Endothelial cell of umbilical vein (primary cell): ENCODE data around the gene KTN1. TPM values are rescaled to one million over a fixed set of nuclear protein-coding genes. Genes with fewer than 3 reads are reported as not detected.

ENCODE experiments used
- BruUV-seq: library from RNA; stranded (reverse); fragments of 400-500 nt; replicated peaks from 2 replicates; lab custom pipeline; 2021; lab: Mats Ljungman, UMichigan
- CTCF ChIA-PET: fragments of 300-600, 350-600 bp; sonication (Branson Sonifier 250); formaldehyde crosslinking; loops from one replicate; lab custom pipeline; 2021; ENCODE audit warnings: antibody characterized with exemption, inconsistent platforms; lab: Charles Lee
- POLR2A ChIA-PET: fragments of 300-600, 350-600 bp; sonication (Branson Sonifier 250); formaldehyde crosslinking; loops from one replicate; lab custom pipeline; 2021; ENCODE audit warnings: antibody characterized with exemption, inconsistent platforms; lab: Charles Lee
- DNase-seq: peaks from one replicate; pipeline ENCODE4 v3.0.0-alpha.2; 2011; ENCODE audit warnings: low read depth, low spot score
- FAIRE-seq: peaks from 2 replicates; lab custom pipeline; 2011; peaks lifted over from hg19 to GRCh38; lab: Jason Lieb, UNC
- H2AFZ ChIP-seq: 2 replicates; pipeline ENCODE4 v1.6.0; 2012; ENCODE audit warnings: low read depth, low read length, control low read depth, inconsistent platforms
- H3K27ac ChIP-seq: 2 replicates; pipeline ENCODE4 v1.5.1; 2011; ENCODE audit warnings: low read depth, mild to moderate bottlenecking, control low read depth, low read length, moderate library complexity; ENCODE audit not compliant: insufficient read depth
- H3K27me3 ChIP-seq, 2 experiments: 2 replicates each; pipeline versions ENCODE4 v1.6.0 to v1.6.1; 2011; ENCODE audit warnings: low read length in 2 of 2, mixed read lengths in 1 of 2; ENCODE audit not compliant: control insufficient read depth in 2 of 2, insufficient read depth in 2 of 2
- H3K36me3 ChIP-seq, 2 experiments: 2 replicates in 1 of 2; 3 replicates in 1 of 2; pipeline ENCODE4 v1.5.1; 2011; ENCODE audit warnings: low read length in 2 of 2, mild to moderate bottlenecking in 1 of 2, moderate library complexity in 1 of 2; ENCODE audit not compliant: control insufficient read depth in 2 of 2, insufficient read depth in 2 of 2; ENCODE audit errors: extremely low read depth in 1 of 2
- H3K4me1 ChIP-seq: 3 replicates; pipeline ENCODE4 v1.5.1; 2011; ENCODE audit warnings: mild to moderate bottlenecking, low read length; ENCODE audit not compliant: control insufficient read depth, insufficient read depth; ENCODE audit errors: extremely low read depth
- H3K4me2 ChIP-seq: 2 replicates; pipeline ENCODE4 v1.6.1; 2011; ENCODE audit warnings: low read length, control low read depth, mixed read lengths; ENCODE audit not compliant: insufficient read depth
- H3K4me3 ChIP-seq, 3 experiments: fragments of 200-600 bp in 1 of 3; sonication (generic), shearing (Covaris generic) in 1 of 3; replicated peaks in 1 of 3; 2 replicates each; pipeline ENCODE4 v1.5.1; 2011 to 2016; ENCODE audit warnings: control low read depth in 3 of 3, low read length in 3 of 3, mild to moderate bottlenecking in 2 of 3, inconsistent platforms in 1 of 3, low read depth in 1 of 3, moderate library complexity in 1 of 3; ENCODE audit not compliant: insufficient read depth in 1 of 3
- H3K79me2 ChIP-seq: 2 replicates; pipeline ENCODE4 v1.6.0; 2012; ENCODE audit warnings: low read length, inconsistent platforms; ENCODE audit not compliant: control insufficient read depth, insufficient read depth
- H3K9ac ChIP-seq: replicated peaks from 2 replicates; pipeline ENCODE3; 2011; ENCODE audit warnings: low read length, control low read depth; ENCODE audit not compliant: insufficient read depth; ENCODE audit errors: extremely low read depth
- H3K9me1 ChIP-seq: replicated peaks from 3 replicates; pipeline ENCODE4 v1.6.0; 2011; ENCODE audit warnings: mild to moderate bottlenecking, low read length; ENCODE audit not compliant: control insufficient read depth, insufficient read depth; ENCODE audit errors: extremely low read depth
- H3K9me3 ChIP-seq: replicated peaks from 2 replicates; pipeline ENCODE4 v1.5.1; 2012; ENCODE audit warnings: low read length, inconsistent platforms; ENCODE audit not compliant: control insufficient read depth, insufficient read depth
- H4K20me1 ChIP-seq: replicated peaks from 2 replicates; pipeline ENCODE3; 2011; ENCODE audit warnings: mild to moderate bottlenecking, low read length; ENCODE audit not compliant: control insufficient read depth, insufficient read depth; ENCODE audit errors: extremely low read depth
- CTCF ChIP-seq, 2 donors: IDR thresholded peaks; 1 replicate in 1 of 2; 2 replicates in 1 of 2; pipeline ENCODE4 v1.5.1; 2011; ENCODE audit warnings: low read length in 2 of 2, mild to moderate bottlenecking in 2 of 2, moderate library complexity in 2 of 2, control low read depth in 1 of 2, inconsistent platforms in 1 of 2, low read depth in 1 of 2; ENCODE audit not compliant: insufficient read depth in 1 of 2; ENCODE audit errors: extremely low read depth in 1 of 2
- EZH2 ChIP-seq: IDR thresholded peaks from 2 replicates; pipeline ENCODE4 v1.6.1; 2012; ENCODE audit warnings: borderline replicate concordance, low read depth, mild to moderate bottlenecking, moderate library complexity, low read length, inconsistent platforms; ENCODE audit not compliant: severe bottlenecking
- FOS ChIP-seq: IDR thresholded peaks from 2 replicates; pipeline ENCODE4 v1.6.1; 2011; ENCODE audit warnings: mild to moderate bottlenecking, low read length, moderate library complexity, borderline replicate concordance; ENCODE audit not compliant: insufficient read depth
- GATA2 ChIP-seq: IDR thresholded peaks from 2 replicates; pipeline ENCODE4 v1.7.0; 2011; ENCODE audit warnings: low read depth, mild to moderate bottlenecking, moderate library complexity, mixed read lengths, low read length; ENCODE audit not compliant: insufficient read length, insufficient read depth
- JUN ChIP-seq: IDR thresholded peaks from 2 replicates; pipeline ENCODE4 v1.6.1; 2011; ENCODE audit warnings: borderline replicate concordance, low read depth; ENCODE audit not compliant: insufficient read length, insufficient read depth
- MAX ChIP-seq: IDR thresholded peaks from 2 replicates; pipeline ENCODE4 v1.6.1; 2011; ENCODE audit not compliant: insufficient read depth, insufficient read length
- MYC ChIP-seq: IDR thresholded peaks from one replicate; pipeline ENCODE4 v1.6.1; 2011; ENCODE audit warnings: mild to moderate bottlenecking, low read depth, low read length
- POLR2A ChIP-seq: IDR thresholded peaks from 2 replicates; pipeline ENCODE4 v1.6.1; 2012; ENCODE audit warnings: low read depth, mild to moderate bottlenecking, control low read depth, low read length
- POLR2AphosphoS5 ChIP-seq: IDR thresholded peaks from 2 replicates; pipeline ENCODE4 v1.6.1; 2012; ENCODE audit warnings: low read depth, mild to moderate bottlenecking, control low read depth, low read length, moderate library complexity; ENCODE audit not compliant: insufficient read depth
- dilution Hi-C: fragments of 300-500 bp; cut with MboI; formaldehyde crosslinking; loops from one replicate; pipeline ENCODE4 v1.15.0; 2019; ENCODE audit warnings: low sequenced_read_pairs; ENCODE audit not compliant: extremely low pct_ligation_motif_present
- intact Hi-C: fragments of 100-400 bp; cut with micrococcal nuclease; formaldehyde crosslinking; loops from one replicate; pipeline ENCODE4 v1.10.0; 2022
- polyA plus RNA-seq, 4 experiments: library from polyadenylated mRNA; depleted of rRNA in 3 of 4; stranded (reverse) in 3 of 4; unstranded in 1 of 4; fragments of >200 nt; gene quantifications; 2 replicates each; pipeline versions ENCODE4 v1.2.1 to v1.2.3, GENCODE V29; 2011 to 2012; ENCODE audit warnings: missing spikeins in 1 of 4
- total RNA-seq: library from RNA; stranded (reverse); gene quantifications from 2 replicates; pipeline ENCODE4 v1.2.3, GENCODE V29; 2021

Gene KTN1
- total and polyA plus RNA-seq, 2 donors (not counting 3 experiments of a cell fraction or from before 2014, with no cell fraction given) = 33.2 to 148 TPM

GRCh38 chr14:55704654-55705053, 124.6 kb downstream of the KTN1 start:
- dilution Hi-C loops = loop anchor here (10.0 kb wide), 1 partner anchor 770 kb away; no protein-coding TSS in a partner anchor
- intact Hi-C loops = no loop called here
- Histone ChIP-seq H2AFZ (no peak overlapping the region), H3K36me3 (no peaks in the 10 kb centered on the region), H3K9me3 (no peaks in the 10 kb centered on the region), H3K4me3 (no peak overlapping the region), H3K27me3 (no peaks in the 10 kb centered on the region), H3K4me1 (no peaks in the 10 kb centered on the region), H4K20me1 (no peaks in the 10 kb centered on the region), H3K9me1 (no peaks in the 10 kb centered on the region), H3K9ac (no peak overlapping the region), H3K4me2 (no peak overlapping the region), H3K79me2 (no peaks in the 10 kb centered on the region), H3K27ac (no peak overlapping the region)
- no peak for FAIRE-seq
- ChIA-PET CTCF (interaction anchor here (1.9 to 3.3 kb wide), 4 partner anchors 267 to 770 kb away, joined by 8 to 66 read pairs (median 18); no protein-coding TSS in a partner anchor), POLR2A (no interaction called here)
- TF ChIP-seq MYC (no peak), GATA2 (no peak), MAX (no peak), FOS (no peak), POLR2AphosphoS5 (no peak), EZH2 (no peak), CTCF (IDR thresholded peaks at IDR 0.05; ENCODE audit: extremely low read depth in 1 of 2, insufficient read depth in 1 of 2, low read depth in 1 of 2, low read length in 2 of 2) (no peak), POLR2A (no peak), JUN (no peak)
- DNase-seq = no peak
- no TSS peak for BruUV-seq
